Stimulated activated CD8-positive, alpha-beta memory T cell treated with anti-CD3 and anti-CD28 coated beads, Interleukin-15, amount 100 ng/mL, for 48 hours (primary cell): Measurements from ENCODE around the gene C2CD4B.

Experiments
- DNase-seq, 2 donors: peaks; one replicate each; pipeline ENCODE4 v3.0.0-alpha.2; 2020; ENCODE audit warnings: low read depth in 2 of 2

Gene C2CD4B

GRCh38 chr15:62147551-62147950 is 17.5 kb downstream of the C2CD4B start:
- no peak for DNase-seq

- no peak for DNase-seq
Observed at GRCh38 chr15:62147149-62147548, 17.9 kb downstream of the C2CD4B start.

- no peak for DNase-seq
Observed at GRCh38 chr15:62145015-62145735, 19.9 kb downstream of the C2CD4B start.

- DNase-seq = no peak
Observed at GRCh38 chr15:62142736-62143135, 22.3 kb downstream of the C2CD4B start.

GRCh38 chr15:62141643-62142588 is 23.2 kb downstream of the C2CD4B start:
- no peak for DNase-seq

GRCh38 chr15:62141200-62141599 is 23.9 kb downstream of the C2CD4B start:
- no peak for DNase-seq

GRCh38 chr15:62138124-62138523 is 27.0 kb downstream of the C2CD4B start:
- no peak for DNase-seq

- no peak for DNase-seq
Observed at GRCh38 chr15:62136911-62137865, 27.9 kb downstream of the C2CD4B start.

GRCh38 chr15:62135532-62136134 is 29.5 kb downstream of the C2CD4B start:
- DNase-seq = no peak

- DNase-seq = no peak
Observed at GRCh38 chr15:62133141-62133540, 31.9 kb downstream of the C2CD4B start.

GRCh38 chr15:62128916-62129315 is 36.2 kb downstream of the C2CD4B start:
- no peak for DNase-seq

GRCh38 chr15:62126364-62126763 is 38.7 kb downstream of the C2CD4B start:
- DNase-seq = no peak

GRCh38 chr15:62125773-62126172 is 39.3 kb downstream of the C2CD4B start:
- DNase-seq = no peak

GRCh38 chr15:62124973-62125303 is 40.1 kb downstream of the C2CD4B start:
- no peak for DNase-seq

- DNase-seq = no peak
Observed at GRCh38 chr15:62124176-62124972, 40.7 kb downstream of the C2CD4B start.

GRCh38 chr15:62122249-62122648 is 42.8 kb downstream of the C2CD4B start:
- DNase-seq = no peak

- DNase-seq = no peak
Observed at GRCh38 chr15:62121273-62122015, 43.6 kb downstream of the C2CD4B start.

- DNase-seq = no peak
Observed at GRCh38 chr15:62120776-62121175, 44.3 kb downstream of the C2CD4B start.

- no peak for DNase-seq
Observed at GRCh38 chr15:62119874-62120273, 45.2 kb downstream of the C2CD4B start.
